HG02852 (cell line): ENCODE measurements around the gene SMPD3.

Experiments
- ATAC-seq: cut with Tn5 transposase; IDR thresholded peaks from one replicate; pipeline ENCODE4 v1.9.1; 2021; ENCODE audit warnings: mild to moderate bottlenecking, moderate library complexity; ENCODE audit not compliant: unreplicated experiment

Gene SMPD3

GRCh38 chr16:68343137-68343536 lies 105.2 kb downstream of the SMPD3 start:
- no peak for ATAC-seq

DNA sequence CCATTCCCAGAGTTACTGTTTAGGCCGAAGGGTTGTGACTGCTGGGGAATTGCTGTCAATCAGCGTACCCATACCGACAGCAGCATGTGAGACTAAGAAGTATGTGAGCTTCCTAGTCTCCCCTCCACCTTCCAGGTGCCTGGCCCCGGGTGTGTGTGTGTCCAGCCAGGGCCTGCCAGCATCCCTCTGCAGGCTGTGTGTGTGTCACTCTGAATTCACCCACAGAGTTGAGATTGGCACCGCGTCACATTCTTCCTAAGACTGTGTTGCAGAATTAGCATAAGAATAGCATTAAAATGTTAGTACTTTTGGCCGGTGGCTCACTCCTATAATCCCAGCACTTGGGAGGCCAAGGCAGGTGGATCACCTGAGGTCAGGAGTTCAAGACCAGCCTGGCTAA lies 105.7 kb downstream of the SMPD3 start:
- ATAC-seq, result no peak

DNA sequence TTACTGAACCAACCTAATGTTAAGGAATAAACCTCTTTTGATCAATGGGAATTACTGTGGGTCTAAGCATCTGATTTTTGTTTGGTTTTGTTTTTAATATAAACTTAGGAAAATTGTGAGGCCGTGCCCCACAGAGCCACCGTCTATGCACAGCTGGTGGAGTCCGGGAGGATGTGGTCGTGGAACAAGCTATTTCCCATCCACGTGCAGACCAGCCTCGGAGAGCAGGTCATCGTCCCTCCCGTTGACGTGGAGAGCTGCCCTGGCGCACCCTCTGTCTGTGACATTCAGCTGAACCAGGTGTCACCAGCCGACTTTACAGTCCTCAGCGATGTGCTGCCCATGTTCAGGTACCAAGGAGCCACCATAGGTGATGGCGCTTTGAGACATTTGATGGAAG lies 109.1 kb downstream of the SMPD3 start:
- no peak for ATAC-seq

DNA sequence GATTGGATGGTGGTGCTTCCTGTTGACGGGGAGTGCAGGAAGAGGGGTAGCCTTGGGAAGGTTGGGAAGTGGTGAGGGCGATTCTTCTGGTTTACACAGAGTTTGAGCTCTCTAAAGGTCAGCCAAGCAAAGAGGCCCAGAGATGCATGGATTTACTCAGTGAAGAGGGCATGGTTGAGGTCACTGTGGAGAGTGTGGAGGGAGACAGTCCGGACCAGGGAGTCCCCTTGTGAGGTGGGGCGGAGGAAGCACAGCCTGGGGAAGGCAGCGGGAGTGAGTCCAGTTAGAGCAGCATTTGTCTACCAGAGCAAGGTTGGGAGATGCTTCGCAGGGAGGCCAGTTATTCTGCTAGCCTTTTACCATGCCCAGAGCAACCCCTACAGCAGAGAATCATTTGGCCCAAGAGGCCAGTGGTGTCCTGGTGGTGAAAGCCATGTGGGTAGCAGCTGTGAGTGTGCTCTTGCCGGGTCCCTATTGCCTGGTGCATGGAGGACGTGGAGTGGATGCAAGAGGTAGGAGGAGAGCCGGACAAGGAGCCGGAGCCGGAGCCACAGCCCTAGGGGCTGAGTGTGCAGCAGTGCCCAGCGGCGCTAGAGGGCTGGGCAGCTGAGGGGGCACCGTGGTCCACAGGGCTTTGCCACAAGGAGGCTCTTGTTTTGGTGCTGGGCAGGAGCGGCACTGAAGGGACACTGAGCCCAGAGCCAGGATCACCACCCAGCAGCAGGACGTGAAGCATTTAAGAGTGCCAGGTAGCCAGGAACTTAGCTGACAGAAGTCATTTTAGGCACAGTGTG lies 109.8 kb downstream of the SMPD3 start:
- no peak for ATAC-seq

GRCh38 chr16:68335175-68335574 lies 113.1 kb downstream of the SMPD3 start:
- no peak for ATAC-seq

- ATAC-seq, result no peak
Measured at GRCh38 chr16:68332411-68333121, 115.7 kb downstream of the SMPD3 start.

DNA sequence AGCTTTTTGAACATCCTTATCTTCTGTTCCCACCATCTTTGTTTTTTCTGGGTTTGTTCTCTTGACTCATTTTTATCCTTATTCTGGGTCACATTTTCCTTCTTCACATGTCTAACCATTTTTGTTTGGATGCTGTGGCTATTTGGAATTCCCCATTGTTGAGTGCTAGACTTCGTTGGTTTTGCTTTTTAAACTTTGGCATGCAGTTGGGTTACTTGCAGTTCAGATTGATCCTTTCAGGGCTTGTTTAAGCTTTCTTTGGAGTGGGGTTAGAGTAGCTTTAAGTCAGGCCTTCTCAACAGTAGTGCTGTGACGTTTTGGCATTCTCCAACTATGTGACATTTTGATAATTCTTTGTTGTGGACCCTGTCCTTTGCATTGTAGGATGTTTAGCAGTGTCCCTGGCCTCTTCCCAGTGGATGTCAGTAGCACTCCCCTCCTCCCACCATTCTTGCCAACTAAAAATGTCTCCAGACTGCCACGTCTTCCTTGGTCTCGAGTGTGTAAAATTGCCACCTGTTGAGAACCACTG lies 116.4 kb downstream of the SMPD3 start:
- no peak for ATAC-seq

DNA sequence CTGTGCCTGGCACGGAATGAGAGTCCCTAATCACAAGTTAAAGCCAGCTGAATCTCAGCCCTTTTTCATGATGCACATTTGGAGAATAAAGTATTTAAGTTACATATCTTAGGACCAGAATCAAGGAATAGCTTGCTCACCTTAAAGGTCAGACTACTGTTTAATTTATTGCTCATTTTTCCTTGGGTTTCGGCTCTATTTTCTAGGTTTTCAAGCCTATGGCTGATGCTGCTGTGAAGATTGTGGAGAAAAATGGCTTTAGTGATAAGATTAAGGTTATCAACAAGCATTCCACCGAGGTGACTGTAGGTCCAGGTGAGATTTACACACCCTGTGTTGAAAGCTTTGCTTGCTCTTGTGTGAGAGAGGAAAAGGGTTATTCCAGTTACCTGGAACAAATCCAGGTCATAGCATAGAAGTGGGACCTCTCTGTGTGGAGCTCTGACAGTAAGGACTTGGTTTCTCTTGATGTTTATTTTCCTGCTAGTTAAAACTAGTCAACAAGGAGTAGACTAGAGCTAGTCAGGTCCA lies 119.4 kb downstream of the SMPD3 start:
- ATAC-seq, result no peak

- ATAC-seq, result peak; percentile 74
Measured at GRCh38 chr16:68328151-68328859, 120.0 kb downstream of the SMPD3 start.

GRCh38 chr16:68324780-68325357 lies 123.4 kb downstream of the SMPD3 start:
- no peak for ATAC-seq

DNA sequence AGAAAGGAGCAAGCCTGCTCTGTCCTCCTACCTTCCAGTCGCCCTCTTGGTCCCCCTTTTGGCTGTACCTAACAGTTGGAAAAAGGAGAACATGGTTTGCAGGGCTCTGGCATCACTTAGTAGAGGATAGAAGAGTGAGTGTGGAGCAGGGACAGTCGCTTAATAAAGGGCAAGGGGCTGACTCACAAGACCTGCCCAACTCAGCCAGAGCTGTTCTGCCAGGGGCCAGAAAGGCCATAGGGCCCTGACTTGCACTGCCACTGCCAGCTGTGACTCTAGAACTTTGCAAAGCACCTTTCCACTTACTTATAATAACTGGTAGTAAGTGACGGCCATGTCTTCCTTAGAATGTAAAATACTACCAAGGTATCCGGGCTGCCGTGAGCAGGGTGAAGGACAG lies 124.0 kb downstream of the SMPD3 start:
- no peak for ATAC-seq

DNA sequence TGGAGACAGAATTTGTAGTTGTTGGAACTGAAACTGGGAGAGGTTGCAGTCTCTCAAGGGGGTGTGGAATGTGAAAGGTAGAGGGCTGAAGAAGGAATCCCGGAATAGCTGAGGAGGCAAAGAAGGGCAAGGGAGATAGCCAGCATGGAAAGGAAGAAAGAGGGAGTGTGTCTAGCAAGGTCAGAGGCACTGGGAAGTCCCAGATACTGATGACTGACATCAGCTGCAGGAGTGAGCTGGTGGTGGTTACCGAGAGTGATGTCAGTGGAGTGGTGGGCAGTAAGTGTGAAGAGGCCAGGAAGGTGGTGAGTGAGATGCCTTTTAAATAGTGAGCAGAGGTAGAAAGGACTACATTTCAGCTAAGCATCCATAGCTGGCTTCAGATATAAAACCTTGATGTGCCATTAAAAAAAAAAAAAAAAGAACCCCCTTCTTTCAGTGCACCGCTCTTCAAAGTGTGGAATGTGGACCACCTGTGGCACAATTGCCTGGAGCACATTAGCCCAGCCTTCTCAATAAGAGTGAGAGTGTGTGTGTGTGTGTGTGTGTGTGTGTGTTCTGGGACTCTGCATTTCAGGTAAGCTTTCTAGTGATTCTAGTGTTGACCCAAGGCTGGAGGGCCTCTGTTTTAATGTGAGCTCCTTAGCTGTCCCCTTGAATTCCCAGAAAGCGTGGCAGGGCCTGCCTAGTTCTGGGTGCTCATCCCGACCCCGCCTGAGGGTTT lies 129.0 kb downstream of the SMPD3 start:
- peak; percentile 52 for ATAC-seq

DNA sequence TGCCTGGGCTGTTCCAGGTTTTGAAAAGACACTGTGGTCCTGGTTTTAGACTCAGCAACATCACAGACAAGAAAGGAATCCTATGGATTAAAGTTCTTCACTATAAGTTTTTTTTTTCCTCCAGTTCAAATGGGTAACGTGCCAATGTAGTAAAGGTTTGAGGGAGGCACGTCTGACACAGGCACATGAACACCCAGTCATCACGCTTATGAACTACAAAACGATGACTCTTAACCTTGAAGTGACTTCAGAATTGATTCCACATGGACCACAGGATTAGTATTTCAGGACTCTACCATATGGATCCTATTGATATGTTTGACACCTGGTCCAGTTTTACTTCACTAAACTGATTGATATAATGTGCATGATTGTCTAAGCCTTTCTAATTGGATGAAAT lies 135.2 kb downstream of the SMPD3 start:
- ATAC-seq, result no peak

DNA sequence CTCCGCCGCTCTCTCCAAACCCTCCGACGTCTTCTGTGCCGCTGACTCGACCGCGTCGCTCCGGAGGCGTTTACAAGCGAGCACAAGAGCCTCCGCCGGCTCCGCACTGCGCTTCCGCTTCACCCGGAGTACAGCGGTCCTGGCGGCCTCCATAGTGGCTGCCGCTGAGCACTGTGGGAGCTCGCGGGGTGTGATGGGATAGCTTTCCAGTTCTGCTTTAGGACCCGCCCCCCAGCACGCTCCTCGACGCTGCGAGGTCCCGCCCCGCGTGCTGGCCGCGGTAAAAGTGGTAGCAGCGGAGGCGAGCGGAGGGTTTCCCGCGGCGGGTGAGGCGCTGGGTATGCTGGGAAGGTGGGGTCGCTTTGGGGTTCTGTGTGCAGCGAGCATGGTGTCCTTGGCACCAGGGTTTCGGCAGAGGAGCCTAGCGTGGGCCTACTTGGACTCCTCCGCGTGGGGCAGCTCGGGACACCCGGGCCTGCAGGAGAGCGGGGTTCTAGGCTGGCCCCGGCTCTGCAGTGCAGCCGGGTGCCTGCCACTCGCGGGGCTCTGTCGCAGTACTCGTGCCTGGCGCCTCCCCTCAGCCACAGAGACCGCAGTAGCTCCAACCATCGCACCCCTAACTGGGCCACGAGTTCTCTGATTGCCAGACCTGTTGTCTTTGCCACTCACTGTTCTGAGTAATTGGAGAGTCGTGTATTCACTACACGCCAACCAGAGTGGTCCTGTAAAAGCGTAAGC lies 137.4 kb downstream of the SMPD3 start, which contains the start of the genes PRMT7 and SLC7A6OS:
PRMT7 (plus strand) TSS at position 246 of the 738 bp plus-strand sequence. CDS start 4,961 bp downstream, outside the sequence.
SLC7A6OS (minus strand) TSS at position 173 of the 738 bp plus-strand sequence; CDS start at position 153, 20 bp downstream.
- ATAC-seq, result peak; percentile 97

- ATAC-seq, result peak; percentile 31
Measured at GRCh38 chr16:68310437-68310773, 137.9 kb downstream of the SMPD3 start.

- no peak for ATAC-seq
Measured at GRCh38 chr16:68309799-68310198, 138.5 kb downstream of the SMPD3 start.
